Smooth muscle cell (in vitro differentiated cells): Measurements from ENCODE around the gene PHF21B. TPM values are rescaled to one million over a fixed set of nuclear protein-coding genes. Genes with fewer than 3 reads are reported as not detected.
"Not testable (repeated sequence)": the region's sequence is repeated elsewhere in the genome, so short reads cannot be mapped to it uniquely, and the experiment has no call there.

Experiments
- DNase-seq: peaks from one replicate; lab custom pipeline; 2025; ENCODE audit not compliant: unreplicated experiment; lab: John Stamatoyannopoulos, UW
- H2AFZ ChIP-seq: fragments of 200-600 bp; sonication (generic); 2 replicates; pipeline ENCODE4 v1.6.0; 2016; ENCODE audit warnings: antibody characterized with exemption, low read depth, mild to moderate bottlenecking
- H3F3A ChIP-seq: fragments of 200-600 bp; sonication (generic); 2 replicates; pipeline ENCODE4 v1.6.0; 2017; ENCODE audit warnings: antibody characterized with exemption, low read depth
- H3K27ac ChIP-seq: fragments of 200-600 bp; sonication (generic); 2 replicates; pipeline ENCODE4 v1.5.1; 2016; ENCODE audit warnings: low read depth, mild to moderate bottlenecking
- H3K27me3 ChIP-seq: fragments of 200-600 bp; sonication (generic); 2 replicates; pipeline ENCODE4 v1.6.1; 2016; ENCODE audit warnings: low read depth, mild to moderate bottlenecking
- H3K36me3 ChIP-seq: fragments of 200-600 bp; sonication (generic); 2 replicates; pipeline ENCODE4 v1.5.1; 2016; ENCODE audit warnings: low read depth
- H3K4me1 ChIP-seq: fragments of 200-600 bp; sonication (generic); 2 replicates; pipeline ENCODE4 v1.5.1; 2016; ENCODE audit warnings: low read depth
- H3K4me2 ChIP-seq: fragments of 200-600 bp; sonication (generic); 2 replicates; pipeline ENCODE4 v1.6.0; 2016; ENCODE audit warnings: mild to moderate bottlenecking
- H3K4me3 ChIP-seq: fragments of 200-600 bp; sonication (generic); 2 replicates; pipeline ENCODE4 v1.5.1; 2016; ENCODE audit warnings: mild to moderate bottlenecking
- H3K79me2 ChIP-seq: fragments of 200-600 bp; sonication (generic); 2 replicates; pipeline ENCODE4 v1.6.0; 2016; ENCODE audit warnings: low read depth, mild to moderate bottlenecking
- H3K9ac ChIP-seq: fragments of 200-600 bp; sonication (generic); 2 replicates; pipeline ENCODE4 v1.6.0; 2016; ENCODE audit warnings: low read depth
- H3K9me3 ChIP-seq: fragments of 200-600 bp; sonication (generic); replicated peaks from 2 replicates; pipeline ENCODE4 v1.5.1; 2016; ENCODE audit warnings: low read depth
- H4K20me1 ChIP-seq: fragments of 200-600 bp; sonication (generic); 2 replicates; pipeline ENCODE4 v1.6.0; 2016; ENCODE audit warnings: low read depth
- CTCF ChIP-seq: fragments of 200-600 bp; sonication (generic); IDR thresholded peaks from 2 replicates; pipeline ENCODE4 v1.5.1; 2017; ENCODE audit warnings: borderline replicate concordance, mild to moderate bottlenecking, antibody characterized with exemption; ENCODE audit not compliant: insufficient read depth, poor library complexity, severe bottlenecking
- WGBS: methylation state at CpG from one replicate; pipeline ENCODE4 v1.1.7; 2016; ENCODE audit warnings: low lambda C conversion rate; 5-methylcytosine and 5-hydroxymethylcytosine counted together
- polyA plus RNA-seq: library from polyadenylated mRNA; unstranded; fragments of >200 nt; fragmentation: Nextera tagmentation; extraction: Ambion mirVana; gene quantifications from 2 replicates; pipeline ENCODE4 v1.2.1, GENCODE V29; 2016
- total RNA-seq: library from RNA; depleted of rRNA; stranded (reverse); fragments of >200 nt; gene quantifications from 2 replicates; pipeline ENCODE4 v1.2.3, GENCODE V29; 2014

The PHF21B gene
- total and polyA plus RNA-seq, 2 experiments from 2014 or later: 0.13 TPM

- no peaks in the 10 kb centered on the region for H4K20me1 ChIP-seq
- no peak overlapping the region for H3K4me3 ChIP-seq
- DNase-seq: no peak
- H3K27me3 ChIP-seq: no peaks in the 10 kb centered on the region
- H3K9me3 ChIP-seq: no peaks in the 10 kb centered on the region
- no peaks in the 10 kb centered on the region for H3K36me3 ChIP-seq
- no peak overlapping the region for H3K9ac ChIP-seq
- no peak overlapping the region for H3K4me2 ChIP-seq
- 88% methylated on average over 6 of the region's 6 CpGs for WGBS
- no peaks in the 10 kb centered on the region for H3K4me1 ChIP-seq
- no peaks in the 10 kb centered on the region for H3K79me2 ChIP-seq
- no peak for TF ChIP-seq CTCF
- H2AFZ ChIP-seq: no peak overlapping the region
- no peak overlapping the region for H3K27ac ChIP-seq
- no peaks in the 10 kb centered on the region for H3F3A ChIP-seq
Observed at GRCh38 chr22:44964722-44965078, 45.1 kb downstream of the PHF21B start.

DNA sequence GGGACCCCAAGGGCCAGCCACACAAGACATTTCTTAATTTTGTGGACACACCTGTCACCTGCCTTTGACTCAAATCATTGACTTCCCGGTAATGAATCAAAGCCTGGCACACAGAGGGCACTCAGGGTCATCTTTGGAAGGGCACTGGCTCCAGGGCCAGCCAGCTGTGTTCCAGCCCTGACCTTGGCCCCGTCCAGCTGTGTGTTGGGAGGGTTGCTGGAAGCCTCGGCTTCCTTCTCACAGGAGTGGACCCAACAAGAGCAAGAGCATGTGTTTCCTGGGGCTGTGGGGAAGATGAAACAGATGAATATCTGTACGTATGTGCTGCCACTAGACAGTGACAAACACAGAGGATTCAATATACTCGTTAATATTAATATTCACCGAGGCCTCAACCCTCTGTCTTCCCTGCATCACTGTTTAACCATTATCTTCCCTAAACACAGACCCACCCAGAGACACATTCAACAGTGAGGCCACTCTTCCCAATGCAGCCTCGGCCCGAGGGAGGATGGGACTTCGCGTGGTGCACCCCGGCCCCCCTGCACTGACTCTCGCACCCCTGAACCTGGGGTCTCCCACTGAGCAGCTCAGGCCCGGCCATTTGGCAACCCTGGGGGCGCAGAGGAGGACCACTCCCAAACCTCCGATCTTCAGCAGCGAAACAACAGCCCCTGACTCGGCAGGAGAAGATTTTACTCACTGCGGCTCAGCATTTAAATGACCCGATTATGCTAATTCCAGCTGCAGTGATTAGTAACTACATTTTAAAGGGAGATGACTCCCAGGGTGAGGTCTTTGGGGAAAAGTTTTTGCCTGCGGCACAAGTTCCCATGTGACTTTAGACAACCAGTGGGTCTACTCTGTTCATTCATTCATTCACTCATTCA is 45.7 kb downstream of the PHF21B start:
- WGBS: 77% methylated on average over 20 of the region's 20 CpGs
- no peak overlapping the region for H3K27ac ChIP-seq
- H3K9ac ChIP-seq: no peak overlapping the region
- no peak overlapping the region for H3K4me3 ChIP-seq
- no peaks in the 10 kb centered on the region for H3K4me1 ChIP-seq
- H3K79me2 ChIP-seq: no peaks in the 10 kb centered on the region
- TF ChIP-seq CTCF: no peak
- H3K36me3 ChIP-seq: no peaks in the 10 kb centered on the region
- H3K9me3 ChIP-seq: no peaks in the 10 kb centered on the region
- no peak for DNase-seq
- no peaks in the 10 kb centered on the region for H3F3A ChIP-seq
- no peaks in the 10 kb centered on the region for H4K20me1 ChIP-seq
- no peak overlapping the region for H2AFZ ChIP-seq
- no peak overlapping the region for H3K4me2 ChIP-seq
- H3K27me3 ChIP-seq: no peaks in the 10 kb centered on the region

GRCh38 chr22:44962741-44963454 is 46.9 kb downstream of the PHF21B start:
- H3K79me2 ChIP-seq: no peaks in the 10 kb centered on the region
- no peaks in the 10 kb centered on the region for H3F3A ChIP-seq
- no peak for TF ChIP-seq CTCF
- no peaks in the 10 kb centered on the region for H3K36me3 ChIP-seq
- H3K4me2 ChIP-seq: no peak overlapping the region
- H3K9ac ChIP-seq: no peak overlapping the region
- DNase-seq: no peak
- H3K27me3 ChIP-seq: no peaks in the 10 kb centered on the region
- H4K20me1 ChIP-seq: no peaks in the 10 kb centered on the region
- no peak overlapping the region for H2AFZ ChIP-seq
- no peaks in the 10 kb centered on the region for H3K9me3 ChIP-seq
- no peak overlapping the region for H3K27ac ChIP-seq
- WGBS: 94% methylated on average over 18 of the region's 18 CpGs
- H3K4me1 ChIP-seq: no peaks in the 10 kb centered on the region
- H3K4me3 ChIP-seq: no peak overlapping the region

- H3K27me3 ChIP-seq, H3K4me3 ChIP-seq, H3K9ac ChIP-seq, H2AFZ ChIP-seq, H4K20me1 ChIP-seq, H3K27ac ChIP-seq, H3K9me3 ChIP-seq, DNase-seq, H3F3A ChIP-seq, H3K36me3 ChIP-seq, H3K79me2 ChIP-seq, H3K4me1 ChIP-seq, H3K4me2 ChIP-seq: not testable (repeated sequence)
- 97% methylated on average over 7 of the region's 7 CpGs for WGBS
Observed at GRCh38 chr22:44961682-44962081, 48.1 kb downstream of the PHF21B start.
